ENCODE data around the gene NOD2. TPM values are rescaled to one million over a fixed set of nuclear protein-coding genes. Genes with fewer than 3 reads are reported as not detected.

NOD2 gene
- total RNA-seq, 1 experiment from 2014 or later, result 0.11 TPM

GRCh38 chr16:50756473-50756872 is 63.1 kb downstream of the NOD2 start (continued):
- TF ChIP-seq CREM (CRISPR knock-in tag; IDR thresholded peaks at IDR 0.05), result no peak
- no peak for TF ChIP-seq FOXK1 (CRISPR knock-in tag; IDR thresholded peaks at IDR 0.05)
- TF ChIP-seq ZSCAN18 (CRISPR knock-in tag; IDR thresholded peaks at IDR 0.05), result no peak
- no peak for TF ChIP-seq ZBTB21 (CRISPR knock-in tag; IDR thresholded peaks at IDR 0.05; ENCODE audit: borderline replicate concordance)
- no peak for TF ChIP-seq OVOL2 (CRISPR knock-in tag; IDR thresholded peaks at IDR 0.05; ENCODE audit: borderline replicate concordance)
- TF ChIP-seq ETV6 (CRISPR knock-in tag; IDR thresholded peaks at IDR 0.05), result no peak
- no peak for TF ChIP-seq ARID4B (CRISPR knock-in tag; IDR thresholded peaks at IDR 0.05; ENCODE audit: borderline replicate concordance)
- no peak for TF ChIP-seq USF1 (CRISPR knock-in tag; IDR thresholded peaks at IDR 0.05)
- TF ChIP-seq ZNF219 (CRISPR knock-in tag; IDR thresholded peaks at IDR 0.05; ENCODE audit: borderline replicate concordance), result no peak
- no peak for TF ChIP-seq TCF7 (CRISPR knock-in tag; IDR thresholded peaks at IDR 0.05; ENCODE audit: low read depth)
- no peak for TF ChIP-seq RELA (CRISPR knock-in tag; IDR thresholded peaks at IDR 0.05; ENCODE audit: borderline replicate concordance)
- TF ChIP-seq SOX15 (CRISPR knock-in tag; IDR thresholded peaks at IDR 0.05), result no peak

- DNase-seq (ENCODE audit: low spot score) (no peak), ATAC-seq (no peak)
- Mint-ChIP-seq H3K4me1 (peaks cover 12% of the 10 kb centered on the region), H3K27me3 (ENCODE audit: low read depth) (no peaks in the 10 kb centered on the region), H3K9me3 (peaks cover 10% of the 10 kb centered on the region), H3K4me3 (no peak overlapping the region), H3K36me3 (peaks cover 10% of the 10 kb centered on the region), H3K27ac (no peak overlapping the region)
- no peak for TF ChIP-seq ZMAT4 (CRISPR knock-in tag; IDR thresholded peaks at IDR 0.05)
- TF ChIP-seq JAZF1 (CRISPR knock-in tag; IDR thresholded peaks at IDR 0.05), result no peak
- POLR2A ChIA-PET, result no interaction called here
- CTCF ChIA-PET, result interaction anchor here (2.2 kb wide), 1 partner anchor 45 kb away, joined by 9 read pairs; no protein-coding TSS in a partner anchor
These were observed 67.9 kb downstream of the NOD2 start for GRCh38 chr16:50761267-50761666.

- ATAC-seq, result no peak
- H3K27me3 Mint-ChIP-seq (ENCODE audit: low read depth), result no peaks in the 10 kb centered on the region
- POLR2A ChIA-PET, result no interaction called here
- H3K4me1 Mint-ChIP-seq, result peaks cover 12% of the 10 kb centered on the region
- H3K9me3 Mint-ChIP-seq, result peaks cover 17% of the 10 kb centered on the region
- CTCF ChIA-PET, result interaction anchor here (0.9 to 2.2 kb wide), 3 partner anchors 17 to 44 kb away, joined by 4 to 9 read pairs (median 6); no protein-coding TSS in a partner anchor
- no peak for DNase-seq (ENCODE audit: low spot score)
- H3K36me3 Mint-ChIP-seq, result peaks cover 17% of the 10 kb centered on the region
- H3K4me3 Mint-ChIP-seq, result no peak overlapping the region
- H3K27ac Mint-ChIP-seq, result no peak overlapping the region
- TF ChIP-seq FOXP1 (CRISPR knock-in tag; IDR thresholded peaks at IDR 0.05; ENCODE audit: borderline replicate concordance) (no peak), ZNF416 (CRISPR knock-in tag; IDR thresholded peaks at IDR 0.05) (no peak), CREB1 (CRISPR knock-in tag; IDR thresholded peaks at IDR 0.05) (no peak), ATF1 (CRISPR knock-in tag; IDR thresholded peaks at IDR 0.05) (no peak), SMAD4 (CRISPR knock-in tag; IDR thresholded peaks at IDR 0.05) (no peak), AFF4 (CRISPR knock-in tag; IDR thresholded peaks at IDR 0.05; ENCODE audit: borderline replicate concordance) (no peak), ERG (CRISPR knock-in tag; IDR thresholded peaks at IDR 0.05) (no peak)
These were observed 68.8 kb downstream of the NOD2 start for GRCh38 chr16:50762241-50762640.
